ENCODE data around the gene HDAC9.

HDAC9 gene

GRCh38 chr7:18495412-18496340, at the start of gene HDAC9:
Gene HDAC9 (plus strand): TSS chr7:18495749. CDS start chr7:18496303, 554 bp downstream.
- Histone ChIP-seq H3K4me1 (ENCODE audit: control insufficient read depth, insufficient read depth, low read length) (peaks cover 11% of the 10 kb centered on the region), H3K9ac (ENCODE audit: low read depth, low read length) (peak within 1 kb of the TSS; percentile 8)

GRCh38 chr7:18445916-18446520, 49.5 kb upstream of the HDAC9 start:
- no peak overlapping the region for H3K4me3 ChIP-seq (ENCODE audit: low read depth, low read length)
- H3K36me3 ChIP-seq (ENCODE audit: control insufficient read depth, insufficient read depth, low read length) = no peaks in the 10 kb centered on the region
- no peaks in the 10 kb centered on the region for H3K9me3 ChIP-seq (ENCODE audit: control insufficient read depth, insufficient read depth, low read length)
- H3K27me3 ChIP-seq (ENCODE audit: control insufficient read depth, insufficient read depth, low read length) = no peaks in the 10 kb centered on the region
- no peaks in the 10 kb centered on the region for H3K4me1 ChIP-seq (ENCODE audit: control insufficient read depth, insufficient read depth, low read length)
- no peak overlapping the region for H3K9ac ChIP-seq (ENCODE audit: low read depth, low read length)

More at GRCh38 chr7:18495412-18496340, at the start of gene HDAC9:
- Histone ChIP-seq H3K4me3 (ENCODE audit: low read depth, low read length) (peak within 1 kb of the TSS; percentile 63), H3K9me3 (ENCODE audit: control insufficient read depth, insufficient read depth, low read length) (no peaks in the 10 kb centered on the region), H3K27me3 (ENCODE audit: control insufficient read depth, insufficient read depth, low read length) (no peaks in the 10 kb centered on the region), H3K36me3 (ENCODE audit: control insufficient read depth, insufficient read depth, low read length) (no peaks in the 10 kb centered on the region)

GRCh38 chr7:18450019-18450418, 45.5 kb upstream of the HDAC9 start:
- H3K27me3 ChIP-seq (ENCODE audit: control insufficient read depth, insufficient read depth, low read length) = no peaks in the 10 kb centered on the region
- no peak overlapping the region for H3K4me3 ChIP-seq (ENCODE audit: low read depth, low read length)
- no peaks in the 10 kb centered on the region for H3K36me3 ChIP-seq (ENCODE audit: control insufficient read depth, insufficient read depth, low read length)
- no peaks in the 10 kb centered on the region for H3K4me1 ChIP-seq (ENCODE audit: control insufficient read depth, insufficient read depth, low read length)
- H3K9me3 ChIP-seq (ENCODE audit: control insufficient read depth, insufficient read depth, low read length) = no peaks in the 10 kb centered on the region
- no peak overlapping the region for H3K9ac ChIP-seq (ENCODE audit: low read depth, low read length)

GRCh38 chr7:18455606-18456005, 39.9 kb upstream of the HDAC9 start:
- Histone ChIP-seq H3K4me3 (ENCODE audit: low read depth, low read length) (no peak overlapping the region), H3K27me3 (ENCODE audit: control insufficient read depth, insufficient read depth, low read length) (no peaks in the 10 kb centered on the region), H3K9me3 (ENCODE audit: control insufficient read depth, insufficient read depth, low read length) (no peaks in the 10 kb centered on the region), H3K4me1 (ENCODE audit: control insufficient read depth, insufficient read depth, low read length) (no peaks in the 10 kb centered on the region), H3K9ac (ENCODE audit: low read depth, low read length) (no peak overlapping the region), H3K36me3 (ENCODE audit: control insufficient read depth, insufficient read depth, low read length) (no peaks in the 10 kb centered on the region)

GRCh38 chr7:18457832-18458231, 37.7 kb upstream of the HDAC9 start:
- H3K27me3 ChIP-seq (ENCODE audit: control insufficient read depth, insufficient read depth, low read length) = no peaks in the 10 kb centered on the region
- no peaks in the 10 kb centered on the region for H3K9me3 ChIP-seq (ENCODE audit: control insufficient read depth, insufficient read depth, low read length)
- H3K4me3 ChIP-seq (ENCODE audit: low read depth, low read length) = no peak overlapping the region
- H3K4me1 ChIP-seq (ENCODE audit: control insufficient read depth, insufficient read depth, low read length) = no peaks in the 10 kb centered on the region
- no peak overlapping the region for H3K9ac ChIP-seq (ENCODE audit: low read depth, low read length)
- H3K36me3 ChIP-seq (ENCODE audit: control insufficient read depth, insufficient read depth, low read length) = no peaks in the 10 kb centered on the region

- H3K4me3 ChIP-seq (ENCODE audit: low read depth, low read length) = no peak overlapping the region
- no peaks in the 10 kb centered on the region for H3K36me3 ChIP-seq (ENCODE audit: control insufficient read depth, insufficient read depth, low read length)
- no peaks in the 10 kb centered on the region for H3K4me1 ChIP-seq (ENCODE audit: control insufficient read depth, insufficient read depth, low read length)
- no peaks in the 10 kb centered on the region for H3K9me3 ChIP-seq (ENCODE audit: control insufficient read depth, insufficient read depth, low read length)
- no peak overlapping the region for H3K9ac ChIP-seq (ENCODE audit: low read depth, low read length)
- no peaks in the 10 kb centered on the region for H3K27me3 ChIP-seq (ENCODE audit: control insufficient read depth, insufficient read depth, low read length)
Measured at GRCh38 chr7:18458830-18459229, 36.7 kb upstream of the HDAC9 start.

GRCh38 chr7:18459484-18460245, 35.9 kb upstream of the HDAC9 start:
- H3K9me3 ChIP-seq (ENCODE audit: control insufficient read depth, insufficient read depth, low read length) = no peaks in the 10 kb centered on the region
- no peaks in the 10 kb centered on the region for H3K27me3 ChIP-seq (ENCODE audit: control insufficient read depth, insufficient read depth, low read length)
- no peaks in the 10 kb centered on the region for H3K4me1 ChIP-seq (ENCODE audit: control insufficient read depth, insufficient read depth, low read length)
- H3K36me3 ChIP-seq (ENCODE audit: control insufficient read depth, insufficient read depth, low read length) = no peaks in the 10 kb centered on the region
- no peak overlapping the region for H3K9ac ChIP-seq (ENCODE audit: low read depth, low read length)
- no peak overlapping the region for H3K4me3 ChIP-seq (ENCODE audit: low read depth, low read length)

GRCh38 chr7:18461785-18462467, 33.6 kb upstream of the HDAC9 start:
- Histone ChIP-seq H3K36me3 (ENCODE audit: control insufficient read depth, insufficient read depth, low read length) (no peaks in the 10 kb centered on the region), H3K4me1 (ENCODE audit: control insufficient read depth, insufficient read depth, low read length) (no peaks in the 10 kb centered on the region), H3K4me3 (ENCODE audit: low read depth, low read length) (no peak overlapping the region), H3K9ac (ENCODE audit: low read depth, low read length) (no peak overlapping the region), H3K9me3 (ENCODE audit: control insufficient read depth, insufficient read depth, low read length) (no peaks in the 10 kb centered on the region), H3K27me3 (ENCODE audit: control insufficient read depth, insufficient read depth, low read length) (no peaks in the 10 kb centered on the region)

GRCh38 chr7:18464830-18465229, 30.7 kb upstream of the HDAC9 start:
- Histone ChIP-seq H3K4me1 (ENCODE audit: control insufficient read depth, insufficient read depth, low read length) (no peaks in the 10 kb centered on the region), H3K36me3 (ENCODE audit: control insufficient read depth, insufficient read depth, low read length) (no peaks in the 10 kb centered on the region), H3K27me3 (ENCODE audit: control insufficient read depth, insufficient read depth, low read length) (no peaks in the 10 kb centered on the region), H3K9me3 (ENCODE audit: control insufficient read depth, insufficient read depth, low read length) (no peaks in the 10 kb centered on the region), H3K4me3 (ENCODE audit: low read depth, low read length) (no peak overlapping the region), H3K9ac (ENCODE audit: low read depth, low read length) (no peak overlapping the region)

GRCh38 chr7:18467011-18467410, 28.5 kb upstream of the HDAC9 start:
- no peak overlapping the region for H3K9ac ChIP-seq (ENCODE audit: low read depth, low read length)
- H3K36me3 ChIP-seq (ENCODE audit: control insufficient read depth, insufficient read depth, low read length) = no peaks in the 10 kb centered on the region
- H3K4me1 ChIP-seq (ENCODE audit: control insufficient read depth, insufficient read depth, low read length) = no peaks in the 10 kb centered on the region

GRCh38 chr7:18468795-18469194, 26.8 kb upstream of the HDAC9 start:
- H3K4me1 ChIP-seq (ENCODE audit: control insufficient read depth, insufficient read depth, low read length) = no peaks in the 10 kb centered on the region
- H3K27me3 ChIP-seq (ENCODE audit: control insufficient read depth, insufficient read depth, low read length) = no peaks in the 10 kb centered on the region
- H3K9me3 ChIP-seq (ENCODE audit: control insufficient read depth, insufficient read depth, low read length) = no peaks in the 10 kb centered on the region

More at GRCh38 chr7:18467011-18467410, 28.5 kb upstream of the HDAC9 start:
- no peaks in the 10 kb centered on the region for H3K9me3 ChIP-seq (ENCODE audit: control insufficient read depth, insufficient read depth, low read length)
- no peaks in the 10 kb centered on the region for H3K27me3 ChIP-seq (ENCODE audit: control insufficient read depth, insufficient read depth, low read length)
- no peak overlapping the region for H3K4me3 ChIP-seq (ENCODE audit: low read depth, low read length)

More at GRCh38 chr7:18468795-18469194, 26.8 kb upstream of the HDAC9 start:
- H3K4me3 ChIP-seq (ENCODE audit: low read depth, low read length) = no peak overlapping the region
- no peak overlapping the region for H3K9ac ChIP-seq (ENCODE audit: low read depth, low read length)
- no peaks in the 10 kb centered on the region for H3K36me3 ChIP-seq (ENCODE audit: control insufficient read depth, insufficient read depth, low read length)
